NCI-H226 (cell line): ENCODE results near the gene PRDM16.

Experiments used
- DNase-seq: peaks from one replicate; pipeline ENCODE4 v3.0.0-alpha.2; 2015

PRDM16 gene

GRCh38 chr1:3056641-3057040, 12.4 kb upstream of the PRDM16 start:
- DNase-seq: no peak

GRCh38 chr1:3058263-3059030, 10.6 kb upstream of the PRDM16 start:
- no peak for DNase-seq

GRCh38 chr1:3060127-3060526, 8.9 kb upstream of the PRDM16 start:
- no peak for DNase-seq

- DNase-seq: peak; percentile 57
These were observed 8.1 kb upstream of the PRDM16 start for GRCh38 chr1:3060601-3061551.

GRCh38 chr1:3061566-3061965, 7.4 kb upstream of the PRDM16 start:
- DNase-seq: no peak

- no peak for DNase-seq
These were observed 6.9 kb upstream of the PRDM16 start for GRCh38 chr1:3061981-3062615.

GRCh38 chr1:3062616-3063378, 6.2 kb upstream of the PRDM16 start:
- DNase-seq: no peak

GRCh38 chr1:3063379-3064295, 5.4 kb upstream of the PRDM16 start:
- DNase-seq: no peak

GRCh38 chr1:3064296-3064850, 4.6 kb upstream of the PRDM16 start:
- DNase-seq: no peak

- no peak for DNase-seq
These were observed 4.1 kb upstream of the PRDM16 start for GRCh38 chr1:3064901-3065300.

- DNase-seq: no peak
These were observed 3.6 kb upstream of the PRDM16 start for GRCh38 chr1:3065396-3065795.

GRCh38 chr1:3065797-3066196, 3.2 kb upstream of the PRDM16 start:
- DNase-seq: no peak

- no peak for DNase-seq
These were observed 2.7 kb upstream of the PRDM16 start for GRCh38 chr1:3066250-3066711.

GRCh38 chr1:3066826-3067225, 2.2 kb upstream of the PRDM16 start:
- DNase-seq: no peak

GRCh38 chr1:3067301-3067670, 1.7 kb upstream of the PRDM16 start:
- no peak for DNase-seq

- DNase-seq: no peak
These were observed 1.1 kb upstream of the PRDM16 start for GRCh38 chr1:3067671-3068563.

- peak; percentile 71 for DNase-seq
These were observed 697 bp downstream of the PRDM16 start for GRCh38 chr1:3069491-3070308.

GRCh38 chr1:3070309-3070643, 1.3 kb downstream of the PRDM16 start:
- no peak for DNase-seq
